MM.1S (cell line): ENCODE measurements around the gene SLCO4A1.

ENCODE experiments used
- DNase-seq: peaks from one replicate; pipeline ENCODE4 v3.0.0-alpha.2; 2015
- H2AFZ ChIP-seq: fragments of 300-600 bp; sonication (generic); 2 replicates; pipeline ENCODE4 v1.6.0; 2016; ENCODE audit warnings: antibody characterized with exemption, low read length
- H3F3A ChIP-seq: fragments of 300-600 bp; sonication (generic); 2 replicates; pipeline ENCODE4 v1.6.1; 2016; ENCODE audit warnings: mild to moderate bottlenecking, antibody characterized with exemption, low read length, moderate library complexity, mixed read lengths; ENCODE audit not compliant: insufficient read depth
- H3K27ac ChIP-seq: fragments of 300-600 bp; sonication (generic); 2 replicates; pipeline ENCODE4 v1.5.1; 2016; ENCODE audit warnings: mild to moderate bottlenecking, low read length
- H3K27me3 ChIP-seq: fragments of 300-600 bp; sonication (generic); replicated peaks from 2 replicates; pipeline ENCODE4 v1.6.0; 2016; ENCODE audit warnings: low read length; ENCODE audit not compliant: insufficient read depth
- H3K36me3 ChIP-seq: fragments of 300-600 bp; sonication (generic); replicated peaks from 2 replicates; pipeline ENCODE4 v1.6.1; 2016; ENCODE audit warnings: mild to moderate bottlenecking, low read length, mixed read lengths; ENCODE audit not compliant: insufficient read depth
- H3K4me1 ChIP-seq: fragments of 300-600 bp; sonication (generic); 2 replicates; pipeline ENCODE4 v1.6.1; 2016; ENCODE audit warnings: low read length, mixed read lengths
- H3K4me2 ChIP-seq: fragments of 300-600 bp; sonication (generic); 2 replicates; pipeline ENCODE4 v1.6.0; 2016; ENCODE audit warnings: low read depth, low read length
- H3K4me3 ChIP-seq: fragments of 300-600 bp; sonication (generic); 2 replicates; pipeline ENCODE4 v1.5.1; 2016; ENCODE audit warnings: low read length, mixed read lengths
- H3K79me2 ChIP-seq: fragments of 300-600 bp; sonication (generic); 2 replicates; pipeline ENCODE4 v1.6.1; 2016; ENCODE audit warnings: mixed run types, low read length, mixed read lengths
- H3K9ac ChIP-seq: fragments of 300-600 bp; sonication (generic); 2 replicates; pipeline ENCODE4 v1.6.1; 2016; ENCODE audit warnings: low read length, mixed read lengths
- H3K9me2 ChIP-seq: fragments of 300-600 bp; sonication (generic); replicated peaks from 2 replicates; pipeline ENCODE4 v1.6.1; 2016; ENCODE audit warnings: mild to moderate bottlenecking, low read length, mixed read lengths; ENCODE audit not compliant: insufficient read depth
- H3K9me3 ChIP-seq: fragments of 300-600 bp; sonication (generic); replicated peaks from 2 replicates; pipeline ENCODE4 v1.6.1; 2016; ENCODE audit warnings: mild to moderate bottlenecking, low read length, mixed read lengths; ENCODE audit not compliant: insufficient read depth
- H4K20me1 ChIP-seq: fragments of 300-600 bp; sonication (generic); 2 replicates; pipeline ENCODE4 v1.6.1; 2016; ENCODE audit warnings: mild to moderate bottlenecking, low read length, moderate library complexity, mixed read lengths; ENCODE audit not compliant: insufficient read depth
- CTCF ChIP-seq: fragments of 300-600 bp; sonication (generic); IDR thresholded peaks from 2 replicates; pipeline ENCODE4 v1.5.1; 2016; ENCODE audit warnings: antibody characterized with exemption, low read length, mixed read lengths
- EZH2 ChIP-seq: fragments of 300-600 bp; sonication (generic); optimal IDR thresholded peaks from 2 replicates; pipeline ENCODE3; 2017; ENCODE audit warnings: low read depth, mild to moderate bottlenecking, antibody characterized with exemption, low read length, mixed read lengths
- EZH2phosphoT487 ChIP-seq: fragments of 300-600 bp; sonication (generic); IDR thresholded peaks from 2 replicates; pipeline ENCODE4 v1.6.1; 2018; ENCODE audit warnings: antibody characterized with exemption, low read length

Gene SLCO4A1

GRCh38 chr20:62609811-62610757 lies 32.2 kb upstream of the SLCO4A1 start:
- no peaks in the 10 kb centered on the region for H3F3A ChIP-seq
- TF ChIP-seq EZH2 (no peak), CTCF (no peak), EZH2phosphoT487 (no peak)

GRCh38 chr20:62611012-62611411 lies 31.3 kb upstream of the SLCO4A1 start:
- Histone ChIP-seq H4K20me1 (no peaks in the 10 kb centered on the region), H3K36me3 (no peaks in the 10 kb centered on the region), H3K4me2 (no peak overlapping the region), H3K9ac (no peak overlapping the region), H3K9me2 (no peaks in the 10 kb centered on the region), H3K4me3 (no peak overlapping the region), H3F3A (no peaks in the 10 kb centered on the region), H3K27ac (no peak overlapping the region), H3K9me3 (no peaks in the 10 kb centered on the region), H3K4me1 (no peaks in the 10 kb centered on the region), H3K79me2 (no peaks in the 10 kb centered on the region), H2AFZ (no peak overlapping the region), H3K27me3 (peaks cover 96% of the 10 kb centered on the region)
- no peak for DNase-seq
- TF ChIP-seq EZH2 = no peak
- TF ChIP-seq CTCF = no peak
- no peak for TF ChIP-seq EZH2phosphoT487

More at GRCh38 chr20:62609811-62610757, 32.2 kb upstream of the SLCO4A1 start:
- H2AFZ ChIP-seq = no peak overlapping the region
- H3K9me2 ChIP-seq = no peaks in the 10 kb centered on the region
- H3K36me3 ChIP-seq = no peaks in the 10 kb centered on the region
- peaks cover 96% of the 10 kb centered on the region for H3K27me3 ChIP-seq
- no peaks in the 10 kb centered on the region for H3K79me2 ChIP-seq
- H3K9me3 ChIP-seq = no peaks in the 10 kb centered on the region
- H3K4me1 ChIP-seq = no peaks in the 10 kb centered on the region
- no peak overlapping the region for H3K4me3 ChIP-seq
- no peak for DNase-seq
- H3K4me2 ChIP-seq = no peak overlapping the region
- no peaks in the 10 kb centered on the region for H4K20me1 ChIP-seq
- H3K9ac ChIP-seq = no peak overlapping the region
- H3K27ac ChIP-seq = no peak overlapping the region

GRCh38 chr20:62611819-62612218 lies 30.5 kb upstream of the SLCO4A1 start:
- Histone ChIP-seq H3K9ac (no peak overlapping the region), H3K4me1 (no peaks in the 10 kb centered on the region), H3K9me3 (no peaks in the 10 kb centered on the region), H3K79me2 (no peaks in the 10 kb centered on the region), H3F3A (no peaks in the 10 kb centered on the region), H3K4me3 (no peak overlapping the region), H3K9me2 (no peaks in the 10 kb centered on the region), H3K36me3 (no peaks in the 10 kb centered on the region), H3K27ac (no peak overlapping the region), H3K4me2 (no peak overlapping the region), H3K27me3 (peaks cover 96% of the 10 kb centered on the region), H4K20me1 (no peaks in the 10 kb centered on the region), H2AFZ (no peak overlapping the region)
- DNase-seq = no peak
- no peak for TF ChIP-seq EZH2
- TF ChIP-seq CTCF = no peak
- no peak for TF ChIP-seq EZH2phosphoT487
